ENCODE results near the gene SPACA1. TPM values are rescaled to one million over a fixed set of nuclear protein-coding genes. Genes with fewer than 3 reads are reported as not detected.

SPACA1 gene
- total RNA-seq, 6 experiments from 2014 or later = not detected

DNA sequence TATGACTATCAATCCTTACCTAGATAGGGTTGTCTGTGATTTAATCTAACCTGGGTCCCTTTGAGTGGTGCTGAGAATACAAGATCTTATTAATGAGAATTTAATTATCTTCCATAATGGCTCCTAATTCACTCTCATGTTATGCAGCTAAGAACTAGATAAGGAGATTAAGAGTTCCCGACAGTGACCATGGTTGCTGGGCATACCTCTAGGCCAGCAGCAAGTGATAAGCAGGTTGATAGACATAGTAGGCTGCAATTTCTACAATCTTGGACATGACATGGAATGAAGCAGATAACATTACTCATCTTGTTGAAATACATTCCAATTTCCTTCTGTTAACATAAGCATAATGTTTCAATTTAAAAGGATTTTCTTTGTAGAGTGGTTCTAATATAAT is 27.1 kb downstream of the SPACA1 start:
- no peak for DNase-seq
- Histone ChIP-seq H3K27ac (no peak overlapping the region), H3K9me3 (no peaks in the 10 kb centered on the region), H3K4me1 (no peaks in the 10 kb centered on the region), H3K4me3 (no peak overlapping the region), H3K27me3 (no peaks in the 10 kb centered on the region), H3K36me3 (no peaks in the 10 kb centered on the region)
- TF ChIP-seq, protein P1, sequence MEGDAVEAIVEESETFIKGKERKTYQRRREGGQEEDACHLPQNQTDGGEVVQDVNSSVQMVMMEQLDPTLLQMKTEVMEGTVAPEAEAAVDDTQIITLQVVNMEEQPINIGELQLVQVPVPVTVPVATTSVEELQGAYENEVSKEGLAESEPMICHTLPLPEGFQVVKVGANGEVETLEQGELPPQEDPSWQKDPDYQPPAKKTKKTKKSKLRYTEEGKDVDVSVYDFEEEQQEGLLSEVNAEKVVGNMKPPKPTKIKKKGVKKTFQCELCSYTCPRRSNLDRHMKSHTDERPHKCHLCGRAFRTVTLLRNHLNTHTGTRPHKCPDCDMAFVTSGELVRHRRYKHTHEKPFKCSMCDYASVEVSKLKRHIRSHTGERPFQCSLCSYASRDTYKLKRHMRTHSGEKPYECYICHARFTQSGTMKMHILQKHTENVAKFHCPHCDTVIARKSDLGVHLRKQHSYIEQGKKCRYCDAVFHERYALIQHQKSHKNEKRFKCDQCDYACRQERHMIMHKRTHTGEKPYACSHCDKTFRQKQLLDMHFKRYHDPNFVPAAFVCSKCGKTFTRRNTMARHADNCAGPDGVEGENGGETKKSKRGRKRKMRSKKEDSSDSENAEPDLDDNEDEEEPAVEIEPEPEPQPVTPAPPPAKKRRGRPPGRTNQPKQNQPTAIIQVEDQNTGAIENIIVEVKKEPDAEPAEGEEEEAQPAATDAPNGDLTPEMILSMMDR (IDR thresholded peaks at IDR 0.05) = no peak
- no peak for TF ChIP-seq POLR2A (IDR thresholded peaks at IDR 0.05)
- WGBS (ENCODE audit: insufficient coverage, low coverage, low lambda C conversion rate, missing lambda C conversion rate) = 0% methylated on average over 1 of the region's 1 CpG
- ATAC-seq = no peak
- intact Hi-C loops (cut with DNase I) = no loop called here

DNA sequence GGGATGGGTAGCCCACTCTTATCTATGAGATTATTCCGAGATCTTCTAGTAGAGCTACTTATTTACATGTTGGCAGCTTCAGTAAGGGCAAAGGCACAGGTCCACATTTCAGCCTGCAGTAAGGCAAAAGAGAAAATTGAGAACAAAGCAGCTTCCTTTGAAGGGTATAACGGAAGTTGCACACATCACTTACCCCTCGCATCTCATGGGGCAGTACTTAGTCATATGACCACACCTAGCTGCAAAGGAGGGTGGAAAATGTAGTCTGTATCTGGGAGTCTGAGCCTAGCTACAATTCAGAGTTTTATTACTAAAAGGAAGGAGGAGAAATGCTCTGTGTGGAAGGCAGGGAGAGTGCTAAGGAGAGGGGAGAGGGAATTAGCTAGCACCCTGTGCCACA is 29.7 kb downstream of the SPACA1 start:
- Histone ChIP-seq H3K27me3 (no peaks in the 10 kb centered on the region), H3K36me3 (no peaks in the 10 kb centered on the region), H3K4me3 (no peak overlapping the region), H3K4me1 (no peaks in the 10 kb centered on the region), H3K9me3 (no peaks in the 10 kb centered on the region), H3K27ac (no peak overlapping the region)
- ATAC-seq (no peak), DNase-seq (no peak)
- TF ChIP-seq, protein P1 (IDR thresholded peaks at IDR 0.05) = no peak
- TF ChIP-seq POLR2A (IDR thresholded peaks at IDR 0.05) = no peak
- 39% methylated on average over 3 of the region's 3 CpGs for WGBS (ENCODE audit: insufficient coverage, low coverage, low lambda C conversion rate, missing lambda C conversion rate)
- intact Hi-C loops (cut with DNase I) = no loop called here

DNA sequence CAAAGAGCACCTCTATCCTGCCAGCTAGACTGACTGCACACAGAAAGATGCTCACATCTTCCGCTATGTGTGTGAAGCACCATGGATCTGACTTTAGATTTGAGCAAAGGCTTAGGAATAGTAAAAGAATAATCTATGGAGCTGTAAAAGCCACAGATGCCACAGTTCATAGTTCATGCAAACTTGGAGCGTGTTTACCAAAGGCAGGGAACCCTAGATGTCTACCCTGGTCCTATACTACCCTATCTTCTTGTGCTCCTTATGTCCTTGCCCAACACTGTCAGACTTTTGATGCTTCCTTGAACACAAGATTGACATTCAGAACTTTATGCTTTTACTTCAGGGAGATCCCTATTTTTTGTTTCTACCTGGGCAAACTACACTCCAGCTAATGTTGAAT is 39.2 kb downstream of the SPACA1 start:
- H3K36me3 ChIP-seq = no peaks in the 10 kb centered on the region
- no peak overlapping the region for H3K27ac ChIP-seq
- DNase-seq (no peak), ATAC-seq (no peak)
- WGBS (ENCODE audit: insufficient coverage, low coverage, low lambda C conversion rate, missing lambda C conversion rate) = 60% methylated on average over 2 of the region's 2 CpGs
- TF ChIP-seq, protein P1 (IDR thresholded peaks at IDR 0.05) = no peak
- TF ChIP-seq POLR2A (IDR thresholded peaks at IDR 0.05) = no peak
- no peaks in the 10 kb centered on the region for H3K27me3 ChIP-seq
- intact Hi-C loops (cut with DNase I) = no loop called here
- no peak overlapping the region for H3K4me3 ChIP-seq
- H3K4me1 ChIP-seq = no peaks in the 10 kb centered on the region
- no peaks in the 10 kb centered on the region for H3K9me3 ChIP-seq

DNA sequence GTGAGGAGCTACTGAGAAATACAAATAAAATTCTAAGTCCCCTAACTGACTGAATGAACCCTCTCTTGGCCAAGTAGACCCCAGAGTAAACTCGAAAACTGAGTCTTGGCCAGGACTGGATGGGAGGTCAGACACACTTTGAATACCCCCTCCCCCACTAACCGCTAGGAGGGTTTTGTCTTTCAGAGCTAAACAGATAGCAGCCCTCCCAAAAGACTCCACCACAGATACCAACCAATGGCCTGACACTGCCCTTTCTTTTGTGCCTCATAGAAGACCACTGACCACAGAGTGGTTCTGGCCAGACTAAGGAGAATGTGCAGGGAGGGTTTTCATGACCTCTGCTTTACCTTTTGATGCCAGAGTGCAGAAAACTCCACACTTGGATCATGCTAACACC is 42.1 kb downstream of the SPACA1 start:
- H3K27me3 ChIP-seq = no peaks in the 10 kb centered on the region
- no peak overlapping the region for H3K27ac ChIP-seq
- H3K36me3 ChIP-seq = no peaks in the 10 kb centered on the region
- 25% methylated on average over 2 of the region's 2 CpGs for WGBS (ENCODE audit: insufficient coverage, low coverage, low lambda C conversion rate, missing lambda C conversion rate)
- H3K4me3 ChIP-seq = no peak overlapping the region
- H3K4me1 ChIP-seq = no peaks in the 10 kb centered on the region
- intact Hi-C loops (cut with DNase I) = no loop called here
- no peaks in the 10 kb centered on the region for H3K9me3 ChIP-seq
- no peak for DNase-seq
- TF ChIP-seq, protein P1 (IDR thresholded peaks at IDR 0.05) = no peak
- TF ChIP-seq POLR2A (IDR thresholded peaks at IDR 0.05) = no peak
- ATAC-seq = no peak

DNA sequence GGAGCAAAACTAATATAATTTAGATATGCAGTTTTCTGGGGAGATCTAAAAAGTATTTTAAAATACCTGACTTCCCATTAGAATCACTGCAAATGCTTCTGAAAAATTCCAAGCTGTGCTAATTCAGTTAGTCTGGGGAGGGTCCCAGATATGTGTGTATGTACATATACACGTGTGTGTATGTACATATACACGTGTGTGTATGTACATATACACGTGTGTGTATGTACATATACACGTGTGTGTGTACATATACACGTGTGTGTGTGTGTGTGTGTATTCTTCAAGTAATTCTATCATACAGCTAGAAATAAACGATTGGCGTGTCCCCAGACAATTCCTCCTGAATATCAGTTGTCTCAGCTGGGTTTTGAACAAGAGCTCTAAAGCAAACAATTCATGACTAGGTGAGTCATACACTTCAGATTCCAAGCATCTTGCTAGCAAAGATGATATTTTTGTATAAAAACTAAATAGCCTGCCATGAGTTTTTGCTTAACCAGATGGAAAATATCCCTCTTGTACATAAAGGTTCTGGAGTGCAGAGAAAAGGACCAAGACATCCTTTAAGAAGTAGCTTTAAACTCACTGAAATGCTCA is 58.2 kb downstream of the SPACA1 start:
- no peak overlapping the region for H3K27ac ChIP-seq
- H3K27me3 ChIP-seq = no peaks in the 10 kb centered on the region
- H3K4me1 ChIP-seq = no peaks in the 10 kb centered on the region
- TF ChIP-seq, protein P1 (IDR thresholded peaks at IDR 0.05) = no peak
- TF ChIP-seq POLR2A (IDR thresholded peaks at IDR 0.05) = no peak
- intact Hi-C loops (cut with DNase I) = no loop called here
- ATAC-seq (no peak), DNase-seq (no peak)
- WGBS (ENCODE audit: insufficient coverage, low coverage, low lambda C conversion rate, missing lambda C conversion rate) = 56% methylated on average over 6 of the region's 7 CpGs
- H3K36me3 ChIP-seq = no peaks in the 10 kb centered on the region
- H3K4me3 ChIP-seq = no peak overlapping the region
- no peaks in the 10 kb centered on the region for H3K9me3 ChIP-seq
